ENCODE data around the gene ZNF865.

Gene ZNF865

GRCh38 chr19:55663846-55664536 lies 58.5 kb downstream of the ZNF865 start:
- no peak for DNase-seq

GRCh38 chr19:55666343-55667005 lies 61.0 kb downstream of the ZNF865 start:
- no peak for DNase-seq

All from retina (tissue), 1 donor.